Measurements from ENCODE around the gene CELSR1.

Gene CELSR1

DNA sequence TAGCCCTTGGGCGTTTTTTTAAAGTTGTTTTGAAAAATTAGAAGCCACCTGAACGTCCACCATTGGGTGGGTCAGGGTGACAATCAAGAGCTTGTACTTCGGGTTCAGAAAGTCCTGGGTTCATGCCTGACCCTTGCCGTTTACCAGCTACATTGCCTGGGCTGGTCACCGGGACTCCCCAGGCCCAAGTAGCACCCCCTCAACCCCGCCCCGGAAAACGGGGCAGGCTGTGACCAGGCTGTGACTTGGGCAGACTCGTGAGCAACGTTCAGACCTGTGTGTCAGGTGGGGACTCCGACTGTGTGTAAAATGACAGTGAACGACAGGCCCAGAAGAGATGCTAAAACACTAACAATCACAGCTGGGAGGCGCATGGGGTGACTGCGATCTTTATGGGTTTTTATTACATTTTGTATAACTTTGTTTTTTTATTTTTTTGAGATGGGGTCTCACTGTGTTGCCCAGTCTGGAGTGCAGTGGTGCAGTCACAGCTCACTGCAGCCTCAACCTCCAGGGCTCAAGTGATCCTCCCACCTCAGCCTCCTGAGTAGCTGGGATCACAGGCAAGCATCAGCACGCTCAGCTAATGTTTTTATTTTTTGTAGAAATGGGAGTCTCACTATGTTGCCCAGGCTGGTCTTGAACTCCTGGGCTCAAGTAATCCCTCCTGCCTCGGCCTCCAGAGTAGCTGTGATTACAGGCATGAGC lies 145.1 kb downstream of the CELSR1 start:
- no peak for DNase-seq

DNA sequence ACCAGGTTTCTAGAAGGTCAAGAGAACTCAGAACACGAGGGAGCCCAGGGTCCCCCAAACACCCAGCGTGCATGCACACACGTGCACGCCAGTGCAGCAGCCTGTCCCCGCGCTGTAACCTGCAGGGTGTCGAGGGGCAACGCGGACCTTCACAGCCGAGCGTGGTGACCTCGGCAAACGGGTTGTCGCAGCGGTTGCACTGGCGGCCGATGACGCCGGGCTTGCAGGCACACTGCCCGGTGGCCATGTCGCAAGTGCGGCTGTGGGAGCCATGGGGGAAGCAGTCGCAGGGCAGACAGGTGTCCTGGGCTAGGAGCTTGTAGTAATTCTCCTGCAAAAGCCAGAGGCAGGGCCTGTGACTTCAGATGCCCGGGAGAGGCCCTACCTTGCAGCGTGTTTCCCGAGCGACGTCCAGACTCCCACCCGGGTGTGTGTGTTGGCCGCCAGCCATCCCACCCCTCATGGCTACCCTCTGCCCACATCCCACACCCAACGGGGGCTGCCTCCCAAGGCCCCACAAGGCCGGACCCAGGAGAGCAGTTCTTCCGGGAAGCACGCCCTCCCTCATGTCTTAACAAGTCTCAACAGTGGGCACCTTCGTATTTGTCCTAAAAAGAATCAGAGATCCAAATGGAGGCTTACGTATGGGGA lies 145.8 kb downstream of the CELSR1 start:
- no peak for DNase-seq

DNA sequence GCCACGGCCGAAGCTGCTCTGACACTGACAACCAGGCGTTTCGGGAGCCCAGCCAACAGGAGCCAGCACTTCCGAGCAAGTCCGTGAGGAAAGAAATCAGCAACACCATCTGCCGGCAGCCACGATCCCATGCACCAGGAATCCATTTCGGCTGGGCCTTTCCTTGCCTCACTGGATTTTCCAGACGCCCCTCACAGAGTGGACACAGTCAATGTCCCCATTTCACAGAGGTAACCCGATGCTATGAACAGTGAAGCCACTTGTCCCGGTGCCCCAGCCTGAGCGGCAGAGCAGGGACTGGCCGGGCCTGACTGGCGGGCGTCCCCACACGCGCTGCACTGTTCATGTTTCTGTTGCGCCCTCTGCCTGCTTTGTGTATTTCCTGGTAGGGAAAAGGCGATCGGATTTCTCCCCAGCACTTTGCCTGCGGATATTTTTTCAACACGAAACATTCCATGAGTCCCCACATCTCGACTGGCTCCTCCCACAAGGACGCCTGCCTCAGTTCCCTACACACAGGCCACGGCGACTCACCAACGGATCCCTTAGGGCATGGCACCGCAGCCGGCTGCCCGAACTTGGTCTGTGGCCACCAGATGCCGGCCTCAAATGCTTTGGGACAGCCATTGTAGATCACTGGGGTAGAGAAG lies 146.6 kb downstream of the CELSR1 start:
- DNase-seq, result no peak

DNA sequence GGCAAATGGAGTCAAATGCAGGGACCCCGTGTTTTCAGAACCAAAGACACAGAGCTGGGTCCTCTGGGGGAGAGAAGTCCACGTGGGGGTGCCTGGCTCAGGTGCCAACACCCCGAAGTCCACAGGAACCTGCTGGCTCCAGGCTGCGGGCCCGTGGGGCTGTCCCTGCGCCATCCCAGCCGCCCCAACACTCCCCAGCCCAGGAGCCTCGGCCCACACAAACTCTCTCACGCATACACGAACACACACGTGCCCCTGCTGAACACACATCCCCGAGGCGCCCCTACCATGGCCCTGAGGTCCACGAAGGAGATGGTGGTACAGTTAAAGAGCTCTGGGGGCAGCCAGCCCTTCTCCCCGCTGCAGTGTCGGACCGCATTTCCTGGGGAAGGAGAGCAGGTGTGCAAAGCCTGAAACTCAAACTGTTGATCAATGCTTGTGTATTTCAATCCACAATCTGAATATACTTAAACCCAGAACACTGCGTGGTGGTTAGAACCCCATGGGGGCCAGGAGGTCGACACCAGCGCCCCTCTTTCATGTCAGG lies 147.2 kb downstream of the CELSR1 start:
- no peak for DNase-seq

DNA sequence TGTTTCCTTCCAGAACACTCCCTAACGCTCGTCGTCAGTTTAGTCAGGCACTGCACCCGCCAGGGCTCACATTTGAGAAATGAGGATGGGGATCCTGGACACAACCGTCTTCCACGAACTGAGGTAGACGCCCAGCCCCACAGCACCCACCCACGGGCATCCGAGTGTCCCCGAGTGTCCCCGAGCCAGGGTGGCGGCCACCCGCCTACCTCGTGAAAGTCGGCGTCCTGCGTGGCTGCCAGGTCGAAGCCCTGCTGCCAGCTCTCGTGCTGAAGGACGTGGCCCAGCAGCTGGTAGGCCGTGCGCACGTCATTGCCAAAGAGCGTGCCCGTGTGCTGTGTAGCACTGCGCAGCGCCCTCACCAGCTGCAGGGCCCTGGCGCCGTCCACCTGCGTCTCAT lies 148.3 kb downstream of the CELSR1 start:
- no peak for DNase-seq

DNA sequence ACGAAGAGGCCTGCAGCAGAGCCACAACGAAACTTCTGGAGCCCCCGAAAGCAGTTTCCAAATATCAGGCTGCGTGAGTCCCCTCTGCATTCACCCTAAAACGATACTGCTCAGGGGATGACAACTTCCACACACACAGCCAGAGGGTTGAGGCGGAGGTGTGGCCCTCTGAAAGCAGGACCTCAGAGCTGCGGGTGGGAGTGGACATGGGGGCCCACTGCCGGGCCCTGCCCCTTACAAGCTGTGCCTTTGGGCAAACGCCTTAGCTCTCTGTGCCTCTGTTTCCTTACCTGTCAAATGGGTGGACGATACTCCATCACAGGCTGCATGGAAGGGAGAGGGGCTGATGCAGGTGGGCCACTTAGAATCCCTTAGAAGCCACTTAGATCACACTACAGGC lies 148.8 kb downstream of the CELSR1 start:
- no peak for DNase-seq

DNA sequence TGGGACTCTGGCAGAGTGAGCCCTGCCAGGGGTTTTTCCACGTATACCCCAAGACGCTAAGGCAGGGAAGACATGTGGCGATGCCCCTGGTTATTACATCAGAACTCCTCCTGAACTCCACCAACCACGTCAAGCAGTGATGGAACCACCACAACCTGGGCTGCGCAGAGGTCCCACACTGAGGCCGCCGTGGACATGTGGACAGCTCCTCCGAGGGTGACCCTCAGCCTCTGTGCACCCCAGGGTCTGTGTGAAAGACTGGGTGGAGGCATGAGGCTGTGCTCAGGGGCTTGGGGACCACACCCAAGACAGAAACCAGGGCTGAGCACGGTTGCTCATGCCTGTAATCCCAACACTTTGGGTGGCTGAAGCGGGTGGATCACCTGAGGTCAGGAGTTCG lies 149.7 kb downstream of the CELSR1 start:
- DNase-seq, result no peak

DNA sequence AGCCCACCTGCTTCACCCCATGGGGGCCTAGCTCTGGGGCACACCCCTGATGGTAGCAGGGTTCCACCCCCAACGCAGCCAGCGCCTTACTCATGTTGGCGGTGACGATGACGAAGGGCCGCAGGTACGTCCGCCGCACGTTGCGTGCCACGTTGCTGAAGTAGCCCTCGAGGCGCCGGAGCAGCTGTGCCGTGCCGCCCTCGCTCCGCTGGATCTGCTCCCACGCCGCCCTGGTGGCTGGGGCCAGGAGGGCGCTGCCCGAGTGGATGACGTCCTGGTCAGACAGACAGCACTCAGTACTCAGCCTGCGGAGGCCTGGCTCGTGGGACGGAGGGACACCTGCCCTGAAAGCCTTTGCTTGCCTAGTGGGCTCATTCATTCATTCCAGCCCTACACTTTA lies 151.1 kb downstream of the CELSR1 start:
- DNase-seq, result no peak

DNA sequence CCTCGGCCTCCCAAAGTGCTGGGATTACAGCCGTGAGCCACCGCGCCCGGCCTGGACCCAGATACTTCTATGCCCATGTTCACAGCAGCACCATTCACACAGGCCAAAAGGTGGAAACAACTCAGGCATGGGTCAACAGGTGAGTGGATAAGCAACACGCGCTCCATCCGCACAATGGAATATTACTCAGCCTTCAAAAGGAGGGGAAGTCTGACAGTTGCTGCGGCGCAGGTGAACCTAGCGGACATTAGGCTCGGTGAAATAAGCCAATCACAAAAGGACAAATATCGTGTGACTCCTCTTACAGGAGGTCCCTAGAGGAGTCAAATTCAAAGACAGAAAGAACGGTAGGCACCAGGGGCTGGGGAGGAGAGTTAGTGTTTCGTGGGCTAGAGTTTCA lies 154.9 kb downstream of the CELSR1 start:
- no peak for DNase-seq

DNA sequence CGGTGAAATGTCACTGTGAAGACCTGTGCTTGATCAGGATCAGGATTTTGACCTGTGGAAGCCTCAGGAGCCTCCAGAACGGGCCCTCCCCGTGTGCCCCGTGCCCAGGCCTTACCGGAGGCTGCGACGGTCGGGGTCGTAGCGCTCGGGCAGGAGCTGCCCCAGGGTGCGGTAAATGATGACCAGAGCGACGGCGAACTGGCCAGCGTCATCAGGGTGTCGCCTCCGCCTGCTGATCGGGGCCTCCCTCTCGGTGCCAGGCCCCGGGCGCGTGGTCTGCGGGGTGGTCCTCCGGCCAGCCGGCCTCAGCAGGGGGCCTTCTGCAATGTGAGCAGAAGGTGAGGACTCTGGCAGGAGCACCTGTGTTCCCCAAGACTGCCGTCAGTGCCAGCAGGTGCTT lies 155.7 kb downstream of the CELSR1 start:
- no peak for DNase-seq

DNA sequence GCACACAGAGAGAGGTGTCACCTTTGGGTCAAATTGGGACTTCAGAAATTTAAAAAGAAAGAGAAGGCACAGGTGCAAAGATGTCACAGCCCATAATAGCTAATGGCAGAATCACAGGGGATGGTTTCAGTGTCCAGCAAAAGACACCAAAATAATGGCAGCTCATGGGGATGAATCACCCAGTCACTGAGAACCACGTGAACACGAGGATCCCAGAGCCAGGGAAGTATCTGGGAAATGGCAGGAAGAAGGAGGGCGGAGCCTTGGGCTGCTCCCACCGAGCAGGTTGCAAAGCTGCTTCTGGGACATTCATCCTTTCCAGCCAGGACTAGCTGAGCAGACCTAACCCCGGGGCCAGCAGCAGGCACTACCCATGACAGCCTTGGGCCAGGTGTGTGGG lies 156.3 kb downstream of the CELSR1 start:
- no peak for DNase-seq

DNA sequence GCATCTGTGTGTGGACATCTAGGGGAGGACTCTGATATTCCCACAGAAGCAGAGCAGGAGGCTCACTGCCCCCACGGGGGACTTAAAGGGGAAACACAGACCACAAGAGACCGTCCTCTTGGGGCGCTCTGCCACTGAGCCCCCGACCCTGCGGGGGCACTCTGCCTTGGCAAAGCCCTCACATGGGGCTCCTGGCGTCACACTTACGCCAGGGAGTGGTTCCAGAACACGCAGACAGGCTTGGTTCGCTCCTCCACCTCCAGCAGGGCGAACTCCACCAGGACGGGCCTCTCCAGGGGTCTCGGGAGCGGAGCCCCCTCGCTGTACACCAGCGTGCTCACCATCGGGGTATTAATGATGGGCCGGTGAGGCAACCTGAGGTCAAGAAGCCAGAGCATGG lies 156.8 kb downstream of the CELSR1 start:
- no peak for DNase-seq

DNA sequence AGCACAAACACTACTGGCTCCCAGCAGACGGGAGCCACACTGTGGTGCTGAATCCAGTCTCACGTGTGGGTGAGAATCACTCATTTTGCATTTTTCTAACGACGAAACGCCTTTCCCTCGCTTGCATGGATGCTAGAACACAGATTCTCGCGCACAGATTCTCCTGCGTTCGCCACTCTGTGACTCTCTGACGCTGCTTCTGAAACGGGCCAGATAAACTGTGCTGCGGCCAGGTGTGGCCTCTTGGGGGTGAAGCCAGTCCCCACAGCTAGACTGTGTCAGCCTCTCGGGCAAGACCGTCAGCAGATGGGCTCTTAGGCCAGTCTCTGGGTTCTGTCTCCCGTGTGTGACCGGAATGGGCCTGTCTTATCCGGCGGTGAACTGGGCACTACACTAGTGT lies 157.4 kb downstream of the CELSR1 start:
- no peak for DNase-seq

DNA sequence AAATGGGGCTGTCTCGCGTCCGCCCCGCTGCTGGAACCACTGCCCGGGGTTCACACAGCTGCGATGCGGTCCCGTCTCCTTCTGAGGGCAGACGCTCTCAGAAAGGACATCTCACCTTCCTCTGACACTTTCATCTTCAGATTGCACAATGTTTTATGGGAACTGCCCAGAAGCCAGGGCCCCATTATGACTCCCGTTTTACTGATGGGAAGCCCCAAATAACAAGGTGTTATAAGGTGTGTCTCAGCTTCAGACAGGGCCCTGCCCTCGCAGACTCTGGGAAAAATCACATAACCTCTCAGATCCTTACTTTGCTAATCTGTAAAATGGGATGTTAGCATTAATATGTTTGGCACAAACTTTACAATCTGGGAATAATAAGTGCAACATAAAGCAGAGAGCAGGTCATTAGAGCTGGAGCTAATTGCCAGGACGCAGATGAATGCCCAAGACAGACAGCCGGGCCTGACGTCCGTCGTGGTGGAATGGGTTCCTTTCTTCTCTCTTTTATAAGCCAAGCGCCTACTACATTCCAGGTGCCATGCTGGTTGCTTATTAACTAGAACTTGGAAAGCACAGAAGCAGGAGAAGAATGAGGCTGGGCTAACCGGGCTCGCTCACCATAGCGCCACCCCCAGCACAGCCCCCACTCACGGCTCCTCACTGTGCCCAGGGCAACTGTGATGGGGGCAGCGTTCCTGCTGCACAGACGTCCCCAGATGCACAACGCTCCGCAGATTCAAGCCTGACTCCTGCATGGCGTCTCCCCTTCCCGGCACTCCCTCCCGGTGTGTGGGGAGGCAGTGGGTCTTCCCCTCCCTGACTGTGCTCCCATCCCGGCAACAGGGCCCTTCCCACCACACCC lies 158.1 kb downstream of the CELSR1 start:
- no peak for DNase-seq

DNA sequence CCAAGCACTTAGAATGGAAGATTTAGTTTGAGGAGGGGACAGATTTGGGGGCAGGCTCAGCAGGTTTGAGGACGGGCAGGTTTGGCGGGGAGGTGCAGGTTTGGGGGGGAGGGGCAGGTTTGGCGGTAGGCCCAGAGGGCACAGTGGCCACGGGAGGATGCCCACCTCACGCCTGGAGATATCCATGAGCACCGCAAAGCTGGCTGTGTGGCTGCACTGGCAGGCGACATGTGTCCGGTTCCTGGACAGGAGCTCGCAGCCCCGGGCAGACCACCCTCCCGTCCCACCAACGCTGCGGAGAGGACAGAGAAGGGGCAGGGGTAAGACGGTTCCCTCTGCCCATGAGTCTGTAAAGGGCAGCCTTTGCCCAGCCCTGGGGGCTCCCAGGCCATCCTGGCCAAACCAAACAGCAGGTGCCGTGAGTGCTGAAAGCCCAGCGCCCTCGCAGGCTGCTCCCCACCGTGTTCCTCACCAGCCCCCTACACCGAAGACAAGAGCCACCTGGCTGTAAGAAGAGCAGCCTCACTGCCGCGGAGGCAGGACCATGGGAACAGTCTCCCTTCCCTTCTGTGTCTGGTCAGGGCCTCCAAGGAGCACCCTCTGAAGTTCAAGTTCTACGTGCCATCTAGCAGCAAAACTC lies 158.9 kb downstream of the CELSR1 start:
- no peak for DNase-seq

DNA sequence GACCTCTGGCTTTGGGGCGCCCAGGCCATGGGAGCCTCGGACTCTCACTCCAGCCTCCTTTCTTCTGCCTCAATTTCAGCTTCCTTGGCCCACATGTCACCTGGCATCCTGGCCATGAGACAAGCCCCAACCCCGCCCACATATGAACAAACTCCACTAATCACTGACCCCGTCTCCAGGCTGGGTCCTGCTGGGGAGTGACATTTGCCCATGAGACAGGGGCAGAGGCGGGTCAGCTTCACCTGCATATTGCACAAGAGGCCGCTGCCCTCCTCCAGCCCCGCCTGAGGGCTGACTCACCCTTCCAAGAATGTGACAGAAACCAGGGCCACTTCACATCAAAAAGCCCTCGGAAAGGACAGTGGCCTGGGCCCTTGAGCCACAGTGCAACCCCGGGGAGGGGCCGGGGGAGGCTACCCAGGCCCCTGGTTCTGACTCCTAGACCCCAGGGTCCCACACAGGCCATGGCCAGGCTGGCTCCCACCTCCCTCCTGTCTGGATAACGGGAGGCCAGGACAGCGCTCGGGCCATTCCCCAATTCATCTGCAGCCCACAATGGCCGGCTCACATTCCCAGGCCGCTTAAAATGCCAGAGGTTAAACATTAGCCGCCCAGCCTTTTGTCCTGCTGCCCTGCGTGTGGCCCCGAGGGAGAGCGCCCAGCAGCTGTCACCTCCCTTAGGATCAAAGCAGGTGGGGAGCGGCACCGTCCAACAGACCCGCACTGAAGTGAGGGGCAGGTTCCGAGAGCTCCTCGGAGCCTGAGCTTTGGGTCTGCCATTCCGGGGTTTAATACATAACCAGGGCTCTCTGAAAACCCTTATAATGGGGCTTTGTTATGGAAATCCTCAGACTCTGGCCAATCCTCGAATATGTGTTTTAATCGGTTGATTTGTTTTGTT lies 159.6 kb downstream of the CELSR1 start:
- no peak for DNase-seq

DNA sequence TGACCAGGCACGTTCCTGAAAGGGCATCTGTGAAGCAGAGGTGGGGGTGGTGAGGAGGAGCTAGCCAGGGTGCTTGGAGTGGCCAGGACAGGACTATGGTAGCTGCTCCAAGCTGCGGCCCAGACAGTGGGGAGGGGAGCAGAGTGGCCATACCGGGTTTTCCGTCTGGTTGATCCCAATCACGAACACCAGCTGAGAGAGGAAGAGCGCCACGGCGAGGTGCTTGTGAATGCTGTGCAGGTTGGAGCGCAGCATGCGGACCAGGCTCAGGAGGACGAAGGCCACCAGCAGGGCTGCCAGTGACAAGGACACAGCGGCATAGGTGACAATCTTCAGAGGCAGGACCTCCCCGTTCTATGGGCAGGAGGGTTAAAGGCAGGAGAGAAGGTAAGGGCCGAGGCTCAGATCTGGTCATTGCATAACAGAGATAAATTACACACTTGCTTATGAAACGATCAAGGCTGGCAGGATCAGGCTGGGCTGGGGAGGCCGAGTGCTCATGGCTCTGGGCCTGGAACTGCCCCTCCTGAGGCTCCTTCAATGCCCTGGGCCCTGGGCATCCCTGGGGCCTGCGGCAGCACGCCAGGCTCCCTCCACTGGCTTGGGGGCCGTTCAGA lies 160.4 kb downstream of the CELSR1 start:
- DNase-seq, result no peak

DNA sequence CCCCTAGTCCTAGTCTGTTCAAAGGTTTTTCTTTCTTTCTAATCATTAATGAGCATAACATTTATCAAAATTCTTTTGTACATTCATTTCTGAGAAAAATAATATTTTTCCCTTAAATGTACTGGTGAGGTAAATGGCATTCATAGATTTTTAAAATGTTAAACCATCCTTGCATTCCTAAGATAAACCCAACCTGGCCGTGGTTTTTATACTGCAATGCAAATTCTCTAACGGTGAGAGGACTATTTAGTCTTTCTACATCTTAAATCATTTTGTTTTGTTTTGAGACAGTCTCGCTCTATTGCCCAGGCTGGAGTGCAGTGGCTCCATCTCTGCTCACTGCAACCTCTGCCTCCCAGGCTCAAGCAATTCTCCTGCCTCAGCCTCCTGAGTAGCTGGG lies 161.3 kb downstream of the CELSR1 start:
- DNase-seq, result no peak

DNA sequence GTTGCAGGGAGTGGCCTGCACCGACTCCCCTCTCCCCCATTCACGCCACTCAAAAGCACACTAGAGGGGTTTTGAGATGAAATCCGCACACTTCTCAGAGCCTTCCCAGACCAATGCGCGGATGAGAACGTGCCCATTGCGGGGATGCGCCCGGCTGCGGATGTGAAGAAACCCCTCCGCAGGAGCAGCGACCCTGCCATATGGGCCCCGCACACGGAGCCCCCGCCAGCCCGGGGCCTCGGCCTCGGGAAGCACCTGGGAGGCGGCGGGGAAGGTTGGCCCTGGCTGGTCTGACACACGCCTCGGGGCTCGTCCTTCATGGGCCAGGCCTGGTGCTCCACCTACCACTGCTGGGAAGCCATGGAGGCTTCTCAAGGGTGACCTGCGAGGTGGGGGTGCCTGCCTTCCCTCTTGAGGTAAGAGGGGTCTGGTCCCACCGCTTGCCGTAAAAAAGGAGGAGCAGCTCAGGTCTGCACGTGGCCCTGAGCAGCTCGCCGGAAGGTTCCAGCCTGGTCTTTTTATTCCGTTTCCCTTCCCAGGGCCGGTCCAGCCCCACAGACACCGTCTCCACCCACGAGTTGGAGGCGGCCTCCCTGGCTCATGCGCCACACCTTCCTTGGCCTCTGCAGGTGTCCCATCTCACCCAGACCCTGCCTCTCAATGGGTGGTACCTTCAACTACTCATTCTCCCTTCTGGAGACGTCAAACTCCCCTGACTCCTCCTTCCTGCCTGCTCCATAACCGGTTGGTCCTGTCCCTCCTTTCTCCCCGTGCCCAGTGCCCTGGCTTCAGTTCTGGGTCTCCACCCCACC lies 162.6 kb downstream of the CELSR1 start:
- no peak for DNase-seq

All from effector CD4-positive, alpha-beta T cell (primary cell).